Hematopoietic multipotent progenitor cell treated with erythropoietin and hydrocortisone succinate and interleukin-3 and kit ligand, for 8 days (in vitro differentiated cells): ENCODE results near the gene PCDHB16.

Experiments
- DNase-seq: peaks from one replicate; pipeline ENCODE4 v3.0.0-alpha.2; 2015

Gene PCDHB16

GRCh38 chr5:141234109-141234667, 52.0 kb downstream of the PCDHB16 start:
- DNase-seq: no peak
